ENCODE measurements around the gene RUNX1. TPM values are rescaled to one million over a fixed set of nuclear protein-coding genes. Genes with fewer than 3 reads are reported as not detected.

Gene RUNX1
- total RNA-seq, 1 donor from 2014 or later, result 7.8 TPM

DNA sequence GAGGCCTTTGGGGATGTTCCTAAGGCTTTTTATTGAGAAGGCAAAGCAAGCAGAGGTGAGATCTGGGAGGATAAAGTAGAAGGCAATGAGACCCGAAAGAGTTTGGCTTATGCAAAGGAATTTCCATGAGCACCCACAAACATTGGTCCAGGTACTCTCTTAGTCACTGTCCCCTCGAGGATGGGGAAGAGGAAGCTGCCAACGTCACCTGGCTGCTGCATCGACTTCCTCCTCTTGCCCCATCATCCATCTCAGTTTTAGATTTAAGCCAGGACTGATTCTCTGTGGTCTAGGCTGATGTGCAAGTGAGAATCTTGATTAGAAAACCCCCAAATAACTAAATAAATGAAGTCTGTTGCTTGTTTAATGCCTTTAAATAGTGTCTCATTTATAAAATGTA lies 28.7 kb downstream of the RUNX1 start:
- H3K27ac ChIP-seq (ENCODE audit: low read depth, low read length), result no peak overlapping the region
- no peaks in the 10 kb centered on the region for H3K9me3 ChIP-seq (ENCODE audit: control insufficient read depth in 3 of 3, low read length in 3 of 3)
- H3K9ac ChIP-seq (ENCODE audit: low read depth in 1 of 3, low read length in 3 of 3), result no peak overlapping the region
- no peaks in the 10 kb centered on the region for H3K36me3 ChIP-seq (ENCODE audit: control insufficient read depth in 3 of 3, insufficient read depth in 3 of 3, low read length in 3 of 3)
- no peak overlapping the region for H3K4me3 ChIP-seq (ENCODE audit: low read length in 3 of 3)
- no peaks in the 10 kb centered on the region for H3K27me3 ChIP-seq (ENCODE audit: control insufficient read depth in 3 of 3, insufficient read depth in 3 of 3, low read length in 3 of 3)
- H3K4me1 ChIP-seq (ENCODE audit: control insufficient read depth in 3 of 3, insufficient read depth in 3 of 3, low read length in 3 of 3), result no peaks in the 10 kb centered on the region

DNA sequence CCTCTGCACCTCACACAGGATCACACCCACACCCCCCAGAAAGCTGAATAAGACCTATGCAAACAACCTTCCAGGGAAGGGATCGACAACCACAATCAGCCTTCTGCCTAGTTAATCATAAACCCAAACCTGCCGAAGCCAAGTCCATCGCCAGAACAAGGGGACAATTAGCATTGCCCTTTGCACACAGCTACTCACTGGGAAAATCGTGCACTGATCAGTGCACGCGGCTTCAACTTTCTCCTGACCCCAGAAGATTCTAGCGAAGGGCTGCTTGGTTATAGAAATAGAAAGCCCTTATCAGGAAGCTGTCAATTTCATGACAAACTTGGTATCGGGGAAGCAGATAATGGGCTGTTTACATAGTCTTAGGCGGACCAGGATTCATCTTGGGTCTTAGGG lies 29.5 kb downstream of the RUNX1 start:
- Histone ChIP-seq H3K36me3 (ENCODE audit: control insufficient read depth in 3 of 3, insufficient read depth in 3 of 3, low read length in 3 of 3) (no peaks in the 10 kb centered on the region), H3K4me3 (ENCODE audit: low read length in 3 of 3) (no peak overlapping the region), H3K27ac (ENCODE audit: low read depth, low read length) (no peak overlapping the region)

GRCh38 chr21:35017256-35017655 lies 31.8 kb downstream of the RUNX1 start:
- Histone ChIP-seq H3K27ac (ENCODE audit: low read depth, low read length) (no peak overlapping the region), H3K4me1 (ENCODE audit: control insufficient read depth in 3 of 3, insufficient read depth in 3 of 3, low read length in 3 of 3) (no peaks in the 10 kb centered on the region), H3K4me3 (ENCODE audit: low read length in 3 of 3) (no peak overlapping the region), H3K27me3 (ENCODE audit: control insufficient read depth in 3 of 3, insufficient read depth in 3 of 3, low read length in 3 of 3) (no peaks in the 10 kb centered on the region), H3K9me3 (ENCODE audit: control insufficient read depth in 3 of 3, low read length in 3 of 3) (no peaks in the 10 kb centered on the region), H3K9ac (ENCODE audit: low read depth in 1 of 3, low read length in 3 of 3) (no peak overlapping the region), H3K36me3 (ENCODE audit: control insufficient read depth in 3 of 3, insufficient read depth in 3 of 3, low read length in 3 of 3) (no peaks in the 10 kb centered on the region)

More for the DNA sequence above, 29.5 kb downstream of the RUNX1 start:
- Histone ChIP-seq H3K9me3 (ENCODE audit: control insufficient read depth in 3 of 3, low read length in 3 of 3) (no peaks in the 10 kb centered on the region), H3K27me3 (ENCODE audit: control insufficient read depth in 3 of 3, insufficient read depth in 3 of 3, low read length in 3 of 3) (no peaks in the 10 kb centered on the region), H3K4me1 (ENCODE audit: control insufficient read depth in 3 of 3, insufficient read depth in 3 of 3, low read length in 3 of 3) (no peaks in the 10 kb centered on the region), H3K9ac (ENCODE audit: low read depth in 1 of 3, low read length in 3 of 3) (no peak overlapping the region)

GRCh38 chr21:35016517-35017188 lies 32.4 kb downstream of the RUNX1 start:
- Histone ChIP-seq H3K27ac (ENCODE audit: low read depth, low read length) (no peak overlapping the region), H3K36me3 (ENCODE audit: control insufficient read depth in 3 of 3, insufficient read depth in 3 of 3, low read length in 3 of 3) (no peaks in the 10 kb centered on the region), H3K4me3 (ENCODE audit: low read length in 3 of 3) (no peak overlapping the region), H3K9me3 (ENCODE audit: control insufficient read depth in 3 of 3, low read length in 3 of 3) (no peaks in the 10 kb centered on the region), H3K4me1 (ENCODE audit: control insufficient read depth in 3 of 3, insufficient read depth in 3 of 3, low read length in 3 of 3) (no peaks in the 10 kb centered on the region), H3K27me3 (ENCODE audit: control insufficient read depth in 3 of 3, insufficient read depth in 3 of 3, low read length in 3 of 3) (no peaks in the 10 kb centered on the region), H3K9ac (ENCODE audit: low read depth in 1 of 3, low read length in 3 of 3) (no peak overlapping the region)

GRCh38 chr21:35016071-35016470 lies 33.0 kb downstream of the RUNX1 start:
- Histone ChIP-seq H3K36me3 (ENCODE audit: control insufficient read depth in 3 of 3, insufficient read depth in 3 of 3, low read length in 3 of 3) (no peaks in the 10 kb centered on the region), H3K9ac (ENCODE audit: low read depth in 1 of 3, low read length in 3 of 3) (no peak overlapping the region), H3K4me1 (ENCODE audit: control insufficient read depth in 3 of 3, insufficient read depth in 3 of 3, low read length in 3 of 3) (no peaks in the 10 kb centered on the region), H3K9me3 (ENCODE audit: control insufficient read depth in 3 of 3, low read length in 3 of 3) (no peaks in the 10 kb centered on the region), H3K4me3 (ENCODE audit: low read length in 3 of 3) (no peak overlapping the region), H3K27me3 (ENCODE audit: control insufficient read depth in 3 of 3, insufficient read depth in 3 of 3, low read length in 3 of 3) (no peaks in the 10 kb centered on the region), H3K27ac (ENCODE audit: low read depth, low read length) (no peak overlapping the region)

DNA sequence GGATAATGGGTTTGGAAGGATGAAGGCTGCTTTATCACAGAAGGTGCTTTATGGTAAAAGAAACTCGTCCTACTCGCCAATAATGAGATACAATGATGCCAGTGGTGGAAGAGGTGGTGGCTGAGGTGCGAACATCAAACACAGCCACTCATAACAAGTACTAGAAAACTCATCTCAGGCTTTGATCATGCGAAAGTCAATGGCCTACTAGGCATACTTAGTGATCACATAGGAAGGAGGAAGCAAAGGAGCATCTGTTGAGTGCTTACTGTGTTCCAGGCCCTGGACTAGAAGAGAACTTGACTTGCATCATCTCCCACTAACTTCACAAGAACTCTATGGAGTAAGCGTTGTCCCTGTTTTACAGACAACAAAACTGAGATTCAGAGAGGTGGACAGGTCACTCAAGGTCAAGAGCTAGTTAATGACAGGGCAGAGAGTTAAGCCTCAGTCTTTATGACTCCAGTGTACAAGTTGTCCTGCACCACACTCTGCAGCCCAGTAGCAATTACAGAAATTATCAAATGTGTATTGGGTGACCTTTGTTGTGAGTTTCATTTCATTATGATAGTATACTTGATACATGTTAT lies 33.6 kb downstream of the RUNX1 start:
- Histone ChIP-seq H3K9ac (ENCODE audit: low read depth in 1 of 3, low read length in 3 of 3) (no peak overlapping the region), H3K4me3 (ENCODE audit: low read length in 3 of 3) (no peak overlapping the region), H3K27me3 (ENCODE audit: control insufficient read depth in 3 of 3, insufficient read depth in 3 of 3, low read length in 3 of 3) (no peaks in the 10 kb centered on the region), H3K9me3 (ENCODE audit: control insufficient read depth in 3 of 3, low read length in 3 of 3) (no peaks in the 10 kb centered on the region), H3K4me1 (ENCODE audit: control insufficient read depth in 3 of 3, insufficient read depth in 3 of 3, low read length in 3 of 3) (no peaks in the 10 kb centered on the region), H3K27ac (ENCODE audit: low read depth, low read length) (no peak overlapping the region), H3K36me3 (ENCODE audit: control insufficient read depth in 3 of 3, insufficient read depth in 3 of 3, low read length in 3 of 3) (no peaks in the 10 kb centered on the region)

DNA sequence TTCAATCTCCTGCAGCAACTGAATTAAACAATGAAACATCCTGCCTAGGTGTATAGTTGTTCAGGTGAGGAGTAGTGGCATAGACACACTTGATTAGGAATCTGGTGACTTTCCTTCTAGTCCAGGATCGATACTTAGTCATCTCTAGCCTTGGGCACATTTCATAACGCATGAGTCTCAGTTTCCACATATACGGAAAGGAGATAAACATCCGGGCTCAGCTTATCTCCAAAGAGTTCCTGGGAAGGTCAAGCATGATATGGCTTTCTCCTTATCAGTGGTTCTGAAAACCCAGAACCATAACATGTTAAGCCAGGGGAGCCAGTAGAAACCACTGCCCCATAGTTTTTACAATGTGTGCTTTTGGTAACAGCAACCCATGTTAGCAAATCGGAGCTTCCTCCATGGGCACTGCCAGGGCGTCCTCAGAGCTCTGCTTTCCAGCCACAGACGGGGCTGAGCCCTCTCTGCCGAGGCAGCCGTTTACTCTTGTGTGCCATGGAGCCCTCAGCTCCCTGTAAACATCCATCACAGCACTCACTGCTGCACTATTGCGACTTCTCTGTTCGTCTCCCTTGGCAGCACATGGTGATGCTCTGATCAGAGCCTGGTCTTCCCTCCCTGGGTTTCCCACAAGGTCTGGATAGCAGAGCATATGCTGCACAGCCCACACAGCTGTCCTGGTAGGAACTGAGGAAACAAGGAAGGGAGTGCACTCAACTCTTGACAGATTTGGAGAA lies 34.6 kb downstream of the RUNX1 start:
- no peaks in the 10 kb centered on the region for H3K36me3 ChIP-seq (ENCODE audit: control insufficient read depth in 3 of 3, insufficient read depth in 3 of 3, low read length in 3 of 3)
- H3K9ac ChIP-seq (ENCODE audit: low read depth in 1 of 3, low read length in 3 of 3), result no peak overlapping the region
- no peak overlapping the region for H3K27ac ChIP-seq (ENCODE audit: low read depth, low read length)
- H3K27me3 ChIP-seq (ENCODE audit: control insufficient read depth in 3 of 3, insufficient read depth in 3 of 3, low read length in 3 of 3), result no peaks in the 10 kb centered on the region
- no peaks in the 10 kb centered on the region for H3K4me1 ChIP-seq (ENCODE audit: control insufficient read depth in 3 of 3, insufficient read depth in 3 of 3, low read length in 3 of 3)
- no peak overlapping the region for H3K4me3 ChIP-seq (ENCODE audit: low read length in 3 of 3)
- no peaks in the 10 kb centered on the region for H3K9me3 ChIP-seq (ENCODE audit: control insufficient read depth in 3 of 3, low read length in 3 of 3)

- Histone ChIP-seq H3K36me3 (ENCODE audit: control insufficient read depth in 3 of 3, insufficient read depth in 3 of 3, low read length in 3 of 3) (no peaks in the 10 kb centered on the region), H3K9me3 (ENCODE audit: control insufficient read depth in 3 of 3, low read length in 3 of 3) (no peaks in the 10 kb centered on the region), H3K27ac (ENCODE audit: low read depth, low read length) (no peak overlapping the region), H3K27me3 (ENCODE audit: control insufficient read depth in 3 of 3, insufficient read depth in 3 of 3, low read length in 3 of 3) (no peaks in the 10 kb centered on the region), H3K4me3 (ENCODE audit: low read length in 3 of 3) (no peak overlapping the region), H3K4me1 (ENCODE audit: control insufficient read depth in 3 of 3, insufficient read depth in 3 of 3, low read length in 3 of 3) (no peaks in the 10 kb centered on the region), H3K9ac (ENCODE audit: low read depth in 1 of 3, low read length in 3 of 3) (no peak overlapping the region)
Measured at GRCh38 chr21:35011681-35012080, 37.4 kb downstream of the RUNX1 start.

- no peaks in the 10 kb centered on the region for H3K9me3 ChIP-seq (ENCODE audit: control insufficient read depth in 3 of 3, low read length in 3 of 3)
- no peak overlapping the region for H3K9ac ChIP-seq (ENCODE audit: low read depth in 1 of 3, low read length in 3 of 3)
- no peak overlapping the region for H3K27ac ChIP-seq (ENCODE audit: low read depth, low read length)
- no peaks in the 10 kb centered on the region for H3K4me1 ChIP-seq (ENCODE audit: control insufficient read depth in 3 of 3, insufficient read depth in 3 of 3, low read length in 3 of 3)
- no peaks in the 10 kb centered on the region for H3K36me3 ChIP-seq (ENCODE audit: control insufficient read depth in 3 of 3, insufficient read depth in 3 of 3, low read length in 3 of 3)
- no peak overlapping the region for H3K4me3 ChIP-seq (ENCODE audit: low read length in 3 of 3)
- no peaks in the 10 kb centered on the region for H3K27me3 ChIP-seq (ENCODE audit: control insufficient read depth in 3 of 3, insufficient read depth in 3 of 3, low read length in 3 of 3)
Measured at GRCh38 chr21:35010447-35010846, 38.7 kb downstream of the RUNX1 start.

DNA sequence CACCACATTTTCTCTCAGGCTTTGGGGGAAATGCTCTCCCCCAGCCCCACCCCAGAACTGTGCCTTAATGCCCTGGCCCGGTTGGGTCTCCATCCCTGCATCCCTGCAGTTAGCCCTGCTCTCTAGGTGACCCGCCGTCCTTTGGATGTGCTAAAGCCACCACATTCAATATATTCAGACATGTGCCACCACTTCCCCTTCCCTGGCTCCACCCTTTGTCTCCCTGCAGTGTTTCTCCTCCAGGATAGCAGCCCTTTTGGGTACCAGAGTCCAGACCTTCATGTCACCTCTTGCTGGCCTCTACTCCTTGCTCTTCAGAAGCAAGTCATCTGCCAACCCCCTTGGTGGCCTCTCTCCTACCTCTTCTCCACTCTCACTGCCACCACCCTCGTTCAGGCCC lies 41.8 kb downstream of the RUNX1 start:
- Histone ChIP-seq H3K36me3 (ENCODE audit: control insufficient read depth in 3 of 3, insufficient read depth in 3 of 3, low read length in 3 of 3) (no peaks in the 10 kb centered on the region), H3K9me3 (ENCODE audit: control insufficient read depth in 3 of 3, low read length in 3 of 3) (no peaks in the 10 kb centered on the region), H3K4me1 (ENCODE audit: control insufficient read depth in 3 of 3, insufficient read depth in 3 of 3, low read length in 3 of 3) (no peaks in the 10 kb centered on the region), H3K4me3 (ENCODE audit: low read length in 3 of 3) (no peak overlapping the region), H3K27ac (ENCODE audit: low read depth, low read length) (no peak overlapping the region), H3K27me3 (ENCODE audit: control insufficient read depth in 3 of 3, insufficient read depth in 3 of 3, low read length in 3 of 3) (no peaks in the 10 kb centered on the region), H3K9ac (ENCODE audit: low read depth in 1 of 3, low read length in 3 of 3) (no peak overlapping the region)
